HUDEP-2 (cell line): Measurements from ENCODE around the gene KICS2.

Experiments
- DNase-seq, 76 experiments: peaks; one replicate each; lab custom pipeline; 2025; ENCODE audit not compliant: unreplicated experiment in 76 of 76; lab: John Stamatoyannopoulos, UW

The KICS2 gene

DNA sequence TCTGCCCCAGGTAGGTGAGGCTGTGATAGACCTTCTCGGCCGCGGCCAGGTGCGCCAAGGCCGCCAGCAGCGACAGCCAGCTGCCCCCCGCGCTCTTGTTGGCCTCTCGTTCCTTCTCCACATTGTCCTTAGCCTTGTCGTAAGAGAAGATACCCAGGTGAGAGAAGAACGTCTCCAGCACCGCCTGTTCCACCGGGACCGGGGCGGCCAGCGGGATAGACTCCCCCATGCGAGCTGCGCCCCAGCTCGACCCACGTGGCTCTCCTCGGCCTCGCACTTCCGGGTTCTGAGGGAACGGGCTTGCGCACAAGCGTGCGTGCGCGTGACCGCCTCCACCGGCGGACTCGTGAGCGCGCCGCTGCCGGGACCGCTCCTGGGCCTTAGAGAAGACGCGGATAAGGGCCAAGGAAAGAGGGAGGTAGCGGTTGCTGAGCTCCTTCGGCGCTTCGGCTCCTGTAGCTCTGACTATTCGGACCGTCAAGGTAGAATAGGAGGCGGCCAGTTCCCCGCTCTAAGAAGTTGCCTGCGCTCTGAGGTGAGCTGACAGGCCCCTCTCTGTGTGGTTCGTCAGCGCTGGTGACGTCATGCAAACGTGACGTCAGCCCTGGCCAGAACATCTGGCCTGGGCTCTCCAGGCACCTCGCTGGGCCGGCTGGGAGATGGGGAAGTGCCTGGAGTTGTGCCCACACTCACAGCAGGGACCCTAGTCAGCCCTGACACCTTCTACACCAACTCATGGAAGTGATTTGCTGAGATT lies at the start of gene KICS2:
Gene KICS2, minus strand, starts transcription at position 288 of the 757 bp plus-strand sequence. Its CDS starts 59 bp downstream, at position 229.
- peak in 75 of 76 experiments; percentile 31 to 91 (median 82) for DNase-seq

DNA sequence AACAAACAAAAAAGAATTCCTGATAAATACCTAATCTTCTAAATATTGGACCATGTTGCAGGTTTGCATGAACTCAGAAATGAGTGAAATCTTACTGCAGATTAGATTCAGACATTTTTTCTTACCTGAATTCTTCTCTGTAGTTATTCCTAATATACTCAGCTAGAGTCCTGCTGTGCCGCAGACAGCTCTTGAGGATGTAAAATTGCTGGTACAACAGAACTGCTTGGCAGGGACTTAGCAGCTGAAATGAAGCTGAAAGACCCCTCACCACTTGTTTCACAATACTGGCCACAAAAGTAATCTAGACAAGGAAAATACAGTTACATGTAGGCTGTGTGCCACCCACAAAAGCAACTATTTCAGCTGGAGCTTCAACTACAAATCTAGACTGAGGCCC lies 48.3 kb upstream of the KICS2 start:
- no peak for DNase-seq

DNA sequence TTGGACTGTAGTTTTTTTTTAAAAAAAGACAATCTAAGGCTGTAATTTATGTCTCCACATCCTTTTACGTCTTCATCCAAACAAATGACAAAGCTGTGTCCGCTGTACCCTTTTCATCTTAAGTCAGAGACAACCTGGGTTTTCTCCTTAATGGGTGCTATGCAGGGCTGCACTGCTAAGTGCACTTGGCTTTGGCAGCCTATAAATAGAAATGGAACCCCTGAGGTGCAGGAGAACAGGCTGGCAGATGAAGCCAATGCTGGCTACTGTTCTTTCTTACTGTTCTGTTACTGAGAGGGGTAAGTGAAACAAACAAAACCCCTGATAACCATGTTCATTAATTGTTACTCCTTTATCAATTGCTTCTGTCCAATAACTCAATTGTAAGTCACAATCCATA lies 47.1 kb upstream of the KICS2 start:
- no peak for DNase-seq

DNA sequence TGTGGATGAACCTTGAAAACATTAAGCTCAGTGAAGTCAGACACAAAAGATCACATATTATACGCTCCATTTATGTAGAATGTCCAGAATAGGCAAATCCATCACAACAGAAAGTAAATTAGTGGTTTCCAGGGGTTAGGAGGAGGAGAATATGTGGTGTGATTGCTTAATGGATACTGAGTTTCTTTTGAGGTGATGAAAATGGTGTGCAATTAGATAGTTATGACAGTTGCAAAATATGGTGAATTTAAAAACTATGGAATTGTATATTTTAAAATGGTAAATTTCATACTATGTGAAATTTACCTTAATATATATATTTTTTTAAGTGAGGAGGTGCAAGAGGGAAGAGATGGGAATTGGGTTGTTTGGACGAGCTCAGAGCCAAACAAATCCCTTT lies 46.3 kb upstream of the KICS2 start:
- no peak for DNase-seq

DNA sequence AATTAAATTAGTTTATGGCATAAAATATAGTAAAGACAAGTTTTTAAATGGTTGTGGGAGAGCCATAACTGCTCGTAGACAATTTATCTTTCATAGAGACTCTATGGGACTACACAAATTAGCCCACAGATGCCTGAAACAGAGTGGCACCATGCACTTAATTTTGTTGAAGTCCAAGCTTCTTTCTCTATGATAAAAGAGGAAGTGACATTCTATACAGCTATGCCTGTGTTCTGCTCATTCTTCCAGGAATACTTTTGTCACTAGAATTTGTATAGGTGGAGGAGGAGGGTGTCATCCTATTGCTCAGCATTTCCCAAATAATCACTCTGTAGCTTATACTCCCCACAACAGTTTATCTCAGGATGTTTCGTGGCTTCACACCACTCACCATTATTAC lies 43.7 kb upstream of the KICS2 start:
- DNase-seq = no peak

DNA sequence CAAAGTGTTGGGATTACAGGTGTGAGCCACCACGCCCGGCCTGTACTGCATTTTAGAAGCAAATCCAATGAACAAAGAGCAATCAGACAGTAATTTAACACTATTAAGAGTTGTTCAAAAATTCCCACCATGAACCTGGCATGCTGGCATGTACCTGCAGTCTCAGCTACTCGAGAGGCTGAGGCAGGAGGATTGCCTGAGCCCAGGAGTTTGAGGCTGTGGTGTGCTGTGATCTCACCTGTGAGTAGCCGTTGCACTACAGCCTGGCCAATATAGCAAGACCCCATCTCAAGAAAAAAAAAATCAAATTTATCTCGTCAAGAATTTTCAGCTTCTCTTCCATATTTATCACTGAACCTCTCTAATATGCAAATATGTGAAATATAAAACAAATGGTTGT lies 39.7 kb upstream of the KICS2 start:
- no peak for DNase-seq

DNA sequence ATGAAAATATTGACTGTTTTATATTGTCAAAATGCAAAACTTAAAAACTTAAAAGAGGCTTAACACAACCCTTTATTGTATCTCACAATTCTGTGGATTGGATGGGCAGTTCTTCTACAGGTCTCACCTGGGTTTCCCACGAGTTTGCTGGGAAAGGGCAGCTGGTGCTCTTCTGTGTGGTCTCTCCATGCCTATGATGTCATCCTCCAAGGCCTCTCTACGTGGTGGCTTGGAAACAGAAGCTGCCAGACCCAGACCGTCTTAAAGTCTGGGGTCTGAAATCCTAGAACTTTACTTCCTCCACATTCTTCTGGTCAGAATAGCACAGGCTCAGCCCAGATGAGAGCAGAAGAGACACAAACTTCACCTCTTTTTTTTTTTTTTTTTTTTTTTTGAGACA lies 36.5 kb upstream of the KICS2 start:
- DNase-seq = no peak

DNA sequence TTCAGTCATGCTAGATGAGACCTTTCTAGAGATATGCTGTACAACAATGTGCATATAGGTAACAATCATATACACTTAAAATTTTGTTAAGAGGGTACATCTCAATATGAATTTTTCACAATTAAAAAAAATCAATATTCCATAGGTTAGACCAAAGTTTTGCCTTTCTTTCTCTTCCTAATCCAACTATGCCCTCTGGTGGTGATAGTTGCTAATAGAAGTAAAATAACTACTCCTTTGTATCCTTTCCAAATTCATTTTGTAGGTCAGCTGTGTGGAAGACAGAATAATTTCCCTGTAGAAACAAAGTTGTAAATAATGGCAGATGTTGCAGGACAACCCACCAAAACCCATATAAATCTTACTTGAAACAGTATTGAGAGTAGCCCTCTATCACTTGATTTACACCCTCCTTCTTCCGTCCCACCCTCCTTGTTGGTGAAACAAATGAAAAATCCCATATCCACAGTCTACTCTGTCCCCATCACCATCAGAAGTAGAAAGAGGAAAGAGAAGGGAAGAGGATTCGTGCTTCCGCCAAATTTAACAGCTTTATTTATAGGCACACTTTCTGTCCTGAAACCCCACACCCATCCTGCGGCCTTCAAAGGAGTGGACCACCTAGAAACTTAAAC lies 34.2 kb upstream of the KICS2 start:
- peak in 29 of 76 experiments; percentile 7 to 57 (median 29) for DNase-seq

DNA sequence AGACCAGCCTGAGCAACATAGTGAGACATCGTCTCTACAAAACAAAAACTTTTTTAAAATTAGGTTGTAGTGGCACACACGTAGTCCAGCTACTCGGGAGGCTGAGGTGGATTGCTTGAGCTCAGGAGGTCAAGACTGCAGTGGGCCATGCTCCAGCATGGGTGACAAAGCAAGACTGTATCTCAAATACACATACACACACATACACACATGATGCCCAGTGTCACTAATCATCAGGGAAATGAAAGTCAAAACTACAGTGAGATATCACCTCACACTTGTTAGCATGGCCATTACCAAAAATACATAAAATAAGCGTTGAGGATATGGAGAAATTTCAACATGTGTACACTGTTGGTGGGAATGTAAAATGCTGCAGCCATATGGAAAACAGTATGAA lies 33.2 kb upstream of the KICS2 start:
- peak in 8 of 76 experiments; percentile 2 to 27 (median 8) for DNase-seq

DNA sequence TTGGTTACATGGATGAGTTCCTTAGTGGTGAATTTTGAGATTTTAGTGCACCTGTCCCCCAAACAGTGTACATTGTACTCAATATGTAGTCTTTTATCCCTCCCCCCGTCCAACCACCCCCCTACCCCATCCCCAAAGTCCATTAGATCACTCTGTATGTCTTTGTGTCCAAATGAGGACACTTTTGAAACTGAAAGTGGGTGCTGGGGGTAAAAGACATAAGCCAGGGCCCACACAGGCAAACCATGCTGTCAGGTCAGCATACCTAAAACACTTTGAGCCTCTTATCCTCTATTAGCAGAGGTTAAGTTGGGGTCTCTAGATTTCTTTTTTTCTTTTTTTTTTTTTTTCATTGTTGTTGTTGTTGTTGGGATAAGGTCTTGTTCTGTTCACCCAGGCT lies 31.3 kb upstream of the KICS2 start:
- DNase-seq = no peak

DNA sequence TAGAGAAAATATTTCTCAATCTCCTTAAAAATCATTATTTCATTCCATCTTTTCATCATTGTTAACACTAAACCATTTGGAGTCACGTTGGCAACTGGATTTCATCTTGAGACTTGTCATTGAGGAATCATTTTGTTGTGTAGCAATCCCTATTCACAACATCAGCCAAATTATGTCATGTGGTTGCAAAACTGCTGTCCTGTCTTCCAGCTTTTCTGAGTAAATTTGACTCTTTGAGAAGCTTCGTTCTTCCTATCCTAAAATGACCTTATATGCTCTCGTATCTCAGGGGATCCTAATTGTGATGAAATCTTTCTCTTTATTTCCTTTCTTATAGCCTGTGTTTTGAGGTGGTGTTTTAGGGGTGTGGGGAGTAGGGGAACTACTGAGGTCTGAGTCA lies 30.6 kb upstream of the KICS2 start:
- no peak for DNase-seq

DNA sequence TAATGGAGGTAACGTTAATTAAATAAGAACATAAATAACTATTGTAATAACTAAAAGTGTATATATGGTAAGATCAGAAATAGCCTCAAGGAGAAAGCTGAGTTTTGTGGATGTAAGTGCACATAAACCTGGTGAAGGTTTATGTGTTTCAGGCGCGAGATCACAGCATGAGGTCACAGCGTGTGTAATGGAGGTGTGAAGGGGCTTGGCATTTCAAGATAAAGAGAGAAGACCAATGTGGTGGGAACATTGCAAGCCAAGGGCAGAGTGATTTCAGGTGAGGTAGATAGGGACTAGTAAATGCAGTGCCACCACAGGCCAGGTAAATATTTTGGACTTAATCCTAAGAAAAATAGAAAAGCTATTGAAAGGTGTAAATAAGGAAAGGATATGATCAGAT lies 21.7 kb upstream of the KICS2 start:
- no peak for DNase-seq

DNA sequence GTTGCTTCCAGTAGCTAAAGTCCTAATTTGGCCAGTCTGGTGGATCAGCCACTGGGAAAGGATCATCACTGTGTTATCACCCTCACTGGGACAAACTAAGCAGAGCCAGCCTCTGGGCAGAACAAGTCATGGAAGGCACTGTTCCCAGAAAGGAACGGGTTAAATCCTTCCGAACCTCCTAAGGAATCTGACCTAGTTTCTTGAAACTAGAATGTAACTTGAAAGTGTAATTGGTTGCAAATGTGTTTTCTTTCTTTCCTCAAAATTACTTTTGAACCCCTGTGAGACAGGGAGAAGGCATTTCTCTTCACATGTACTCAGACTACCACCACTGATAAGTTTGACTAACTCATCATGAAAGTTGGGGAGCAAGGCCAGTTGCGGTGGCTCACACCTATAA lies 18.7 kb upstream of the KICS2 start:
- DNase-seq = no peak

DNA sequence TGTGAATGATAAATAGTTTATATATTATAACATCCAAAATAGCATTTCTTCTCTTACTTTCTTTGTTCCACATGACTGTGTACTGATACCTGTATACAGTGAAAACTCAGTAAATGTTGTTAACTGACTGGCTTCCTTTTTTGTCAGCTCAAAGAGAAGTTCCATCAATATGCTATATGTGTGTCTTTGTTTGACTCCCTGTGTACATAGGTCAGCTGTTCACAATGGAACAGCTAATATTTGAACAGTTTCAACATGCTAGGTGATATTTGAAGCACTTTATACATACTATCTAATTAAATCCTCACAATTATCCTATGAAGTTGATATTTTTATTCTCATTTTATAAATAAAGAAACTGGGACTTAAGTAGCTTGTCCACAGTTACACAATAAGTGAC lies 15.3 kb upstream of the KICS2 start:
- DNase-seq = no peak

DNA sequence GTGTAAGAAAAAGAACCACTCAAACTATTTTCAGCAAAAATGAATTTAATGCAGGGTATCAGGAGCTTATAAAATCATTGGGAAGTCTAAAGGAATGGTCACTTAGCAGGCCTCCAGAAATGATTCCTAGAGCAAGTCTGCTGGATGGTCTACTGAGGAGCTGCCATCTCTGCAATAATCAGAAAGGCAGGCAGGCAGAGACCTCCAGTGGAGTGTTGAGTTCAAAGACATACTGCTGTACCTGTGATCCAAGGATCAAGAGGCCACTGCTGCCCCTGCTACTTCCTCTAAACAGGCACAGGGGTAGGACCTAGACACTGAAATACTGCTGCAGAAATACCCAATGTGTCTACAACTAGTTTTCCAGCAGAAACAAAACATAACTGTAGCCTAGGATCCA lies 14.5 kb upstream of the KICS2 start:
- DNase-seq = no peak

DNA sequence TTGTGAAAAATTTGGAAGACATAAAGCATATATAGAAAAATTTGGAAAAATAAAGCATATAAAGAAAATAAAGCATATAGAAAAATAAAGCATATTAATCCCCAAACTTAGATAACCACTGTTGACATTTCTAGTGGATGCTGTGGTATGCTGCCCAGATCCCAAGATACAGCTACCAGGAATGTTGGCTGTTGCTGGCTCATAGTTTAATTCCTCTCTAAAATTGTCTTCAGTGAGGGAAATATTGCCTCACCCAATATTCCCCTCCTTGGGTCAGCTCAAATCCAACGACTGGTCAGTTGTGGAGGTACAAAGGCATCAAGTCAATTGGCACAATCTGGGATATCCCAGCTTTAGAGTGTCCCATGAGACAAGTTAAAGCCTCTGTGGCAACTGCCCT lies 10.1 kb upstream of the KICS2 start:
- DNase-seq = no peak

DNA sequence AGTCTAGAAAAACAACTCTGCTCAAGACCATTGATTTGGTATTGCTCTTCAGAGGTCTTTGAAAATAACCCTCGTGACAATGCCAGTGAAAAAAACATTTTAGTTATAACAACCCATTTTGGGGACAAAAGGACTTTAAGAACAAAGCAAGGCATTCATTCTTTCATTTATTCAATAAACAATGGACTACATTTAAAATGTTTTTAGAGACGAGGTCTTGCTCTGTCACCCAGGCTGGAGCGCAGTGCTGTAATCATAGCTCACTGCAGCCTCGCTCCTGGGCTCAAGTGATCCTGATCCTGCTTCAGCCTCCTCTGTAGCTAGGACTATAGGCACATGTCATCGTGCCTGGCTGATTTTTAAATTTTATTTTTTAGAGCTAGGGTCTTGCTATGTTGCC lies 7.7 kb upstream of the KICS2 start:
- no peak for DNase-seq

DNA sequence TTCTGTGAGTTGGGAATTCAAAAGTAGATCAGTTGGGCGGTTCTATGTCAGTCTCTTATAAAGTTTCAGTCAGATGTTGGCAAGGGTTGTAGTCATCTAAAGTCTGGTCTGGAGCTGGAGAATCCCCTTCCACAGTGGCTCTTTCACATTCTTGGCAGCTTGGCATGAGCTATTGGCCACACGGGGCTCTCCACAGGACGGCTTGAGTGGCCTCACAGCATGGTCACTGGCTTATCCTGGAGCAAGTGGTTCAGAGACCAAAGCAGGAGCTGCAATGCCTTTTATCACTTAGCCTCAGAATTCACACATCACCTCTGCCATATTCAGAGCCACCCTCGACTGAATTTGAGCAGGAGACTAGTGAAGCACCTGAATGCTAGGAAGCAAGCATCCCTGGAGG lies 7.1 kb upstream of the KICS2 start:
- DNase-seq = no peak

DNA sequence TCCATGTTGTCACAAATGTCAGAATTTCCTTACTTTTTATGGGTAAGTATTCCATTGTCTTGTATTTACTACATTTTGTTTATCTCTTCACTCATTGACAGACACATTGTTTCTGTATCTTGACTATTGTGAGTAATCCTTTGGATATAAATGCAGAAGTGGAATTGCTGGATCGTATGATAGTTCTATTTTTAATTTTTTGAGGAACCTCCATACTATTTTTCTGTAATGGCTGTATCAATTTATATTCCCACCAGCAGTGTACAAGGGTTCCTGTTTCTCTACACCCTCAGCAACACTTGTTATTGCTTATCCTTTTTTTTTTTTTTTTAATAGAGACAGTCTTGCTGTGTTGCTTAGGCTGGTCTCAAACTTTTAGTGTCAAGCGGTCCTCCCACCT lies 3.5 kb upstream of the KICS2 start:
- no peak for DNase-seq

DNA sequence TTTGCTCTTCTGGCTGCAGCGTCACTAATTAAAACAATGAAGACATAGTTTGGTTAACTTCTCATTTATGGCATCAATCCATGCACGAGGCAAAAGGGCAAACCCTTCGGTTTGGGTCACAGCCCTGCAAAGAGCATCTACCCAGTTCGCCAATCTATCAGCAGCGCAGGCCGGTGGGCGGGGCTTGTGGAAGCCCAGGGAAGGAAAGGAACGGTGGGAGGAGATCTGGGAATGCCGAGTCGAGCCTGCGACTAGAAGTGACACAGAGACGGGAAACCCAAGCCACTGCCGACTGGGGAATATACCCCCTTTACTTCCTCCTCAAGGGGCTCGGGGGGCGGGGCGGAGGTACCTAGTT lies 466 bp downstream of the KICS2 start:
- peak in 72 of 76 experiments; percentile 6 to 76 (median 57) for DNase-seq

DNA sequence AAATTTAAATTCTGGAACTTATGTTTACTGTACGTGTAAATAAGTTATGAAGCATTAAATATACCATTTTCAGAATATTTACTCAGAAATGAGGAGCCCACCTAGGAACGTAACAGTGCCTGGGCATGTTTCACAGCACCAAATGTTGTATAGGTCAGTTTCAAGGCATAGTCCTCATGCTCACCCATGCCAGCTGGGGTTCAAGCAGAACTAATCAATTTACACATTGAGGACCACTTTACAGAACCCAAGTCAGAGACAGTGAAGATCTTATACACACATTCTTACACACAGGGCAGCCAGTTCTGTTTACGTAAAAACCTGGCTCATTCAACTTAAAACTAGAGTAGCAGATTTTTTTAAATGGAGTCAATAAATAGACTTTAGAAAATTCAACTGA lies 2.0 kb downstream of the KICS2 start:
- no peak for DNase-seq

DNA sequence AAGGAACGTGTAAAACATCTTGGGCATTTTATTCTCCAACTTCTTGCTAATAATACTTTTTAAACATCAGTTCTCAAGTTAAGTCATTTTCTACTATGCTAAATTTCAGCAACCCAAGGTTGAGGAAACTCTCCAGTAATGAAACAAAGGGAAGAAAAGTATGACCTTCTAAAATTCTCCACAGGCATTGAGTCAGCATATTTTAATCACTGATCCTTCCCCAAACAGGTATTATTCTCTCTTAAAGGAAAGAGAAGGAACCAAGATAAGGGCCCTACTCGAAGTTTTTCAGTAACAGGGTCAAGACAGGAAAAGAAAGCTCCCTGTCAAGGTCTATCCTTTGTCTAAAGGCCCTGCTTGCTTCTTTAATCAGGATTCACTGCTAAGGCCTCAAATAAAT lies 3.0 kb downstream of the KICS2 start:
- no peak for DNase-seq

DNA sequence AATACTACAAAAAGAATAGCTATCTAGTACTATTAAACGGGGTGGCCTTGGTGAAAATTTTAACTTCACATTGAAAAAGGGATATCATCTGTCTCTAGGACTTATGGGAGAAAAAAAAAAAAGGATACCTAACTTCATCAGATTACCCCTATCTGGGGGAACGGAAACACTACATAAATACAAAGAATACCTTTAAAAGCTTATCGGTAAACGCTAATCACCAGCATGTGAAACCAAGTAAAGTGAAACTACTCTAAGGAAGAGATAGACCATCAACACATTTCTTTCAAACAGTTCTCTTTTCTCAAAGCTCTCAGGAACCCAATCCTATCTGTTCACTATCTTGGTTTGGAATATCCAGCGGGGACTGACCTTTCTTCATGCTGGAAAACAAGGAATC lies 3.5 kb downstream of the KICS2 start:
- no peak for DNase-seq
